HUES64 (cell line): ENCODE results near the gene DOCK11.

Source experiments
- H3K27ac ChIP-seq: 2 replicates; pipeline ENCODE4 v1.7.0; 2013; ENCODE audit warnings: low read depth, low read length, inconsistent platforms
- H3K27me3 ChIP-seq: 2 replicates; pipeline ENCODE4 v1.6.1; 2013; ENCODE audit warnings: mild to moderate bottlenecking, low read length; ENCODE audit not compliant: insufficient read depth
- H3K36me3 ChIP-seq: 2 replicates; pipeline ENCODE4 v1.6.1; 2013; ENCODE audit warnings: mild to moderate bottlenecking, low read length; ENCODE audit not compliant: insufficient read depth
- H3K4me1 ChIP-seq: 2 replicates; pipeline ENCODE4 v1.6.1; 2013; ENCODE audit warnings: mild to moderate bottlenecking, low read length, moderate library complexity; ENCODE audit not compliant: insufficient read depth
- H3K4me3 ChIP-seq: 2 replicates; pipeline ENCODE4 v1.5.1; 2013; ENCODE audit warnings: mild to moderate bottlenecking, low read length, moderate library complexity
- H3K9ac ChIP-seq: 2 replicates; pipeline ENCODE4 v1.6.1; 2013; ENCODE audit warnings: mild to moderate bottlenecking, low read depth, low read length
- H3K9me3 ChIP-seq: 2 replicates; pipeline ENCODE4 v1.6.1; 2013; ENCODE audit warnings: low read depth, low read length; ENCODE audit not compliant: insufficient read depth
- WGBS: fragments of 150-250, 120-280 bp; methylation state at CpG from one replicate; pipeline ENCODE4 v1.1.7; 2013; ENCODE audit warnings: missing lambda C conversion rate; 5-methylcytosine and 5-hydroxymethylcytosine counted together

The DOCK11 gene

DNA sequence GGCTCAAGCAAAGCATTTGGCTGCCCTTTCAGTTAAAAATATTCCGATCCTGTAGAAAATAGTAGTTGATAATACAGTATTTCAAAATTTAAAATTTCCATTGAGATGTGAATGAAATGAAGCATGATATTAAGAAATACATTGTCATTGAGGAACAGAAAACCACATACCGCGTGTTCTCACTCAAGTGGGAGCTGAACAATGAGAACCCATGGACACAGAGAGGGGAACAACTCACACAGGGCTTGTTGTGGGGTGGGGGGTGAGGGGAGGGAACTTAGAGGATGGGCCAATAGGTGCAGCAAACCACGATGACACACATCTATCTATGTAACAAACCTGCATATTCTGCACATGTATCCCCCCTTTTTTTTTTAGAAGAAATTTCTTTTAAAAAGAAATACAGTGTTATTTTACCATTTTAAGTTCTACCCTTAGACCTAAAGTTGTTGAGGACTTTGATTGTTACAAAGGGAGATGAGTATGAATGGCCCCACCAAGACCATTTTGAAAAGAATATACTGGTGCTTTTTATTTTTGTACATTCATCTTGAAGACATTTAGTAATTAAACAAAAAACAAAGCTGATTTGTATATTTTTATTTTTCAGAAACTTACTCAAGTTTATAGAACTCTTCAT, 179.8 kb downstream of the DOCK11 start:
- no peaks in the 10 kb centered on the region for H3K36me3 ChIP-seq
- H3K27ac ChIP-seq: no peak overlapping the region
- no peak overlapping the region for H3K4me3 ChIP-seq
- H3K9me3 ChIP-seq: no peaks in the 10 kb centered on the region
- no peaks in the 10 kb centered on the region for H3K4me1 ChIP-seq
- H3K27me3 ChIP-seq: no peaks in the 10 kb centered on the region
- H3K9ac ChIP-seq: no peak overlapping the region
- 94% methylated on average over 2 of the region's 4 CpGs for WGBS

DNA sequence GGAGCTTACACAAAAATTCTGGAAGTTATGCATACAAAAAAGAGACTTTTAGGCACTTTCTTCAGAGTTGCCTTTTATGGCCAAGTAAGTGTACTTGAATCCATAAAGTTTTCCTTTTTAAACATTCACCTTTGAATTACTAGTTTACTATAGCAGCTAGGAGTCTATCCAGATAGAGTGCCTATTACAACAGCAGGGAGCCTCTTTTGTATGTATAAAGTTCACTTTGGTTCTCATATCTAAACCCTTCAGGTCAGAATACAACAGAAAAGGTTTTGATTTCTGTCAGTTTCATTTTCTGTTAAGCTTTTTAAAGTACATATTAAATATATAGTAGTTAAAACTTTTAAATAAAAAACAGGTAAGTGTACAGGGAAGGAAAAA, 180.3 kb downstream of the DOCK11 start:
- Histone ChIP-seq H3K9ac (no peak overlapping the region), H3K27ac (no peak overlapping the region), H3K4me1 (no peaks in the 10 kb centered on the region), H3K9me3 (no peaks in the 10 kb centered on the region), H3K27me3 (no peaks in the 10 kb centered on the region), H3K4me3 (no peak overlapping the region), H3K36me3 (no peaks in the 10 kb centered on the region)

GRCh38 chrX:118677318-118677717, 181.7 kb downstream of the DOCK11 start:
- 80% methylated on average over 1 of the region's 2 CpGs for WGBS
- no peaks in the 10 kb centered on the region for H3K9me3 ChIP-seq
- H3K36me3 ChIP-seq: no peaks in the 10 kb centered on the region
- no peaks in the 10 kb centered on the region for H3K27me3 ChIP-seq
- no peaks in the 10 kb centered on the region for H3K4me1 ChIP-seq
- H3K4me3 ChIP-seq: no peak overlapping the region
- no peak overlapping the region for H3K27ac ChIP-seq
- H3K9ac ChIP-seq: no peak overlapping the region

- no peaks in the 10 kb centered on the region; the same call in 1 of the 2 replicates for H3K36me3 ChIP-seq
- H3K4me1 ChIP-seq: no peaks in the 10 kb centered on the region
- no peak overlapping the region for H3K9ac ChIP-seq
- H3K27ac ChIP-seq: no peak overlapping the region
- H3K9me3 ChIP-seq: no peaks in the 10 kb centered on the region
- no peak overlapping the region for H3K4me3 ChIP-seq
- 0% methylated on average over 1 of the region's 1 CpG for WGBS
- H3K27me3 ChIP-seq: no peaks in the 10 kb centered on the region
Observed at GRCh38 chrX:118679290-118679689, 183.7 kb downstream of the DOCK11 start.

GRCh38 chrX:118682258-118683014, 186.8 kb downstream of the DOCK11 start:
- Histone ChIP-seq H3K27ac (no peak overlapping the region), H3K9ac (no peak overlapping the region), H3K36me3 (no peaks in the 10 kb centered on the region; the same call in 1 of the 2 replicates), H3K4me1 (no peaks in the 10 kb centered on the region), H3K9me3 (no peaks in the 10 kb centered on the region), H3K27me3 (no peaks in the 10 kb centered on the region), H3K4me3 (no peak overlapping the region)
- WGBS: 95% methylated on average over 1 of the region's 2 CpGs

DNA sequence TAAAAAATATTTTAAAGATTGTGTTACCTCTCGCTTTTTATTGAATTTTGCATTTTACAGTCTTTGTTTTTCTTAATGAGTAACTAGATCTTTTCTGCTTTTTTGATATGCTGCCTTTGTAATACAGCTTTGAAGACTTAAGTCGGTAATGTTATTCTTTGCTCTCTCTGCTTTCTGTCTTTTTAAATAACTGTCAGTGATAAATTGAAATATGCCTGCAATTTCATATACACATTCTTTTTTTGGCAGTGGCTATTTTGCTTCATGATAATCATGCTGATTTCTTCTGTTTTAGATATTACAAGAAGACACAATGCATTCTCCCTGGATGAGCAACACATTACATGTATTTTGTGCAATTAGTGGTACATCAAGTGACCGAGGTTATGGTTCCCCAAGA, 189.8 kb downstream of the DOCK11 start:
- H3K36me3 ChIP-seq: no peaks in the 10 kb centered on the region; the same call in 1 of the 2 replicates
- H3K9me3 ChIP-seq: no peaks in the 10 kb centered on the region
- 93% methylated on average over 3 of the region's 3 CpGs for WGBS
- no peak overlapping the region for H3K4me3 ChIP-seq
- no peaks in the 10 kb centered on the region for H3K27me3 ChIP-seq
- no peak overlapping the region for H3K9ac ChIP-seq
- no peaks in the 10 kb centered on the region for H3K4me1 ChIP-seq
- no peak overlapping the region for H3K27ac ChIP-seq

- Histone ChIP-seq H3K27me3 (no peaks in the 10 kb centered on the region), H3K9me3 (no peaks in the 10 kb centered on the region), H3K9ac (no peak overlapping the region), H3K27ac (no peak overlapping the region), H3K36me3 (no peaks in the 10 kb centered on the region), H3K4me1 (no peaks in the 10 kb centered on the region), H3K4me3 (no peak overlapping the region)
- 94% methylated on average over 3 of the region's 3 CpGs for WGBS
Observed at GRCh38 chrX:118688935-118689334, 193.3 kb downstream of the DOCK11 start.

DNA sequence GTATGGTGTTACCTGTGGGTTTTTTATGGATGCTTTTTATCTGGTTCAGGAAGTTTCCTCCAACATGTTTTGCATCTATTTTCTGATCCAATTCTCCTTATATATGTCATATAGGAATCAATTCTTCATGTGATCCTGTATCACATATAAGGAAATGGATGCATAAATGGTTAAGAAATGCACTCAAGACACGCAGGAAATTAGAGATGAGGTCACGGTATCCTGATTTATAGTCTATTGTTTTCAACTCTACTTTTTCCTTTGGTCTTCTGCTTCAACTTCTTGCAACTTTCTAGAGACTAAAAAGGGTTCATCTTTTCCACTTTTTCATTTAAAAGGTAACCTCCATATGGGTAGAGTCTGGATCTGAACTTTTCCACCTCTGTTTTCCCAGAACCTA, 198.2 kb downstream of the DOCK11 start:
- 100% methylated on average over 1 of the region's 2 CpGs for WGBS

DNA sequence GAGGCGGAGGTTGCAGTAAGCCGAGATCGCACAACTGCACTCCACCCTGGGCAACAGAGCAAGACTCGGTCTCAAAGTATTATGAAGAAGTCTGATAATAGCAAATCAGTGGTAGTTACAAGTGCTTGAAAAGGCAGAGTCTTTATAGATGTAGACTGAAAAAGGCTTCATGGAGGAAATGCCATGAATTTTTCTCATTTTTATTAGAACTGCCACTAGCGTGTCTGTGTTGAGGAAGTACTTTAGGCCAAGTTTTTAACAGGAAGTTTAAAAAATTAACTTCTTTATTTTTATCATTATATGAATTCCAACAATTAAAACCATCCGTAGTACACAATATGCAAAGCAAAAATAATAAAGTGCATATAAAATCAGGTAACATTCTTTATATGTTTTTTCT, 199.0 kb downstream of the DOCK11 start:
- Histone ChIP-seq H3K9me3 (no peaks in the 10 kb centered on the region), H3K4me1 (no peaks in the 10 kb centered on the region), H3K4me3 (no peak overlapping the region), H3K27ac (no peak overlapping the region), H3K36me3 (no peaks in the 10 kb centered on the region), H3K9ac (no peak overlapping the region), H3K27me3 (no peaks in the 10 kb centered on the region)
- WGBS: 95% methylated on average over 4 of the region's 6 CpGs

More for the DNA sequence above, 198.2 kb downstream of the DOCK11 start:
- no peak overlapping the region for H3K27ac ChIP-seq
- no peaks in the 10 kb centered on the region for H3K27me3 ChIP-seq
- no peaks in the 10 kb centered on the region for H3K4me1 ChIP-seq
- H3K36me3 ChIP-seq: no peaks in the 10 kb centered on the region
- no peak overlapping the region for H3K4me3 ChIP-seq
- no peak overlapping the region for H3K9ac ChIP-seq
- H3K9me3 ChIP-seq: no peaks in the 10 kb centered on the region

GRCh38 chrX:118698516-118699170, 203.0 kb downstream of the DOCK11 start:
- Histone ChIP-seq H3K27ac (no peak overlapping the region), H3K9ac (no peak overlapping the region), H3K27me3 (no peaks in the 10 kb centered on the region), H3K9me3 (no peaks in the 10 kb centered on the region), H3K4me3 (no peak overlapping the region), H3K4me1 (no peaks in the 10 kb centered on the region), H3K36me3 (no peaks in the 10 kb centered on the region)
- 95% methylated on average over 2 of the region's 5 CpGs for WGBS

DNA sequence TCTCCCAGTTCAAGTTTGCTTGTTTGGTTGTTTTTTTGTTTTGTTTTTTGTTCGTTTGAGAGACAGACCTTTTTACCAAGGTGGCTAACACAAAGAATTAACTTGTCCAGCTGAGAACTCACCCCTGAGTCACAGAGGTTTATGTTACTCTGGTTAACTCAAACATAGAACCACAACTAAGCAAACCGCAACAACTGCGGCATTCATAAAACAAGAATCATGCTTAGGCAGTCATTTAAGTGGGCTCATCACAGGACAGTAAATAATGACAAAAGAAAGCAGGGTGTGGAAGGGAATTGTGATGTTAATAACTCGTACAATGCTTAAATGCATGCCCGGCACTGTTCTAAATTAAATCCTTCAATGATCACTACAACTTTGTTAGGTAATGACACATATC, 207.1 kb downstream of the DOCK11 start:
- H3K4me1 ChIP-seq: no peaks in the 10 kb centered on the region
- no peaks in the 10 kb centered on the region for H3K36me3 ChIP-seq
- no peak overlapping the region for H3K9ac ChIP-seq
- no peaks in the 10 kb centered on the region for H3K27me3 ChIP-seq
- no peaks in the 10 kb centered on the region for H3K9me3 ChIP-seq
- WGBS: 100% methylated on average over 2 of the region's 5 CpGs
- no peak overlapping the region for H3K27ac ChIP-seq
- no peak overlapping the region for H3K4me3 ChIP-seq
